Prostate gland (tissue), 2 donors: ENCODE measurements around the gene SLC25A12. TPM values are rescaled to one million over a fixed set of nuclear protein-coding genes. Genes with fewer than 3 reads are reported as not detected.

Experiments
- DNase-seq: peaks from one replicate; pipeline ENCODE4 v3.0.0-alpha.2; 2019; ENCODE audit warnings: low spot score
- H3K27ac ChIP-seq, 2 donors: fragments of 200-600 bp; sonication (generic); 2 replicates each; pipeline ENCODE4 v1.5.1; 2017 to 2019
- H3K27me3 ChIP-seq: fragments of 200-600 bp; sonication (generic); replicated peaks from 2 replicates; pipeline ENCODE4 v1.5.1; 2019; ENCODE audit not compliant: insufficient read depth
- H3K36me3 ChIP-seq, 2 donors: fragments of 200-600 bp; sonication (generic); 1 replicate in 1 of 2; 2 replicates in 1 of 2; pipeline versions ENCODE4 v1.5.1 to v1.8.1; 2017 to 2019
- H3K4me1 ChIP-seq: fragments of 200-600 bp; sonication (generic); replicated peaks from 2 replicates; pipeline ENCODE4 v1.5.1; 2019
- H3K4me3 ChIP-seq, 2 donors: fragments of 200-600 bp; sonication (generic); 2 replicates each; pipeline ENCODE4 v1.5.1; 2017 to 2019
- H3K9me3 ChIP-seq: fragments of 200-600 bp; sonication (generic); 2 replicates; pipeline ENCODE4 v1.5.1; 2017
- CTCF ChIP-seq, 4 experiments: fragments of 200-600 bp in 2 of 4; fragments of 450-650 bp in 2 of 4; sonication (generic) in 2 of 4; IDR thresholded peaks; 1 replicate in 3 of 4; 2 replicates in 1 of 4; pipeline ENCODE4 v1.5.1; 2016 to 2019; ENCODE audit warnings: antibody characterized with exemption in 4 of 4, mild to moderate bottlenecking in 2 of 4, moderate library complexity in 2 of 4
- POLR2A ChIP-seq: fragments of 450-650 bp; IDR thresholded peaks from one replicate; pipeline ENCODE4 v1.6.1; 2016; ENCODE audit warnings: antibody characterized with exemption, mild to moderate bottlenecking
- POLR2AphosphoS5 ChIP-seq: sonication (generic); formaldehyde crosslinking; IDR thresholded peaks from one replicate; pipeline ENCODE4 v1.6.1; 2017; ENCODE audit warnings: antibody characterized with exemption
- WGBS: methylation state at CpG from one replicate; pipeline ENCODE4 v1.1.5; 2018; 5-methylcytosine and 5-hydroxymethylcytosine counted together
- intact Hi-C: fragments of 100-400 bp; cut with DNase I; formaldehyde crosslinking; loops from one replicate; pipeline ENCODE4 v1.14.2; 2022
- total RNA-seq, 2 donors: library from RNA; depleted of rRNA; stranded (reverse); fragments of >200 nt; gene quantifications; one replicate each; pipeline ENCODE4 v1.1.0, GENCODE V29; 2016

SLC25A12 gene
- total RNA-seq, 2 donors from 2014 or later: 23.5 to 33.9 TPM

- no peak for DNase-seq
- Histone ChIP-seq H3K4me1 (peaks cover 3% of the 10 kb centered on the region), H3K36me3 (no peaks in the 10 kb centered on the region), H3K27me3 (no peaks in the 10 kb centered on the region), H3K4me3 (no peak overlapping the region), H3K9me3 (no peaks in the 10 kb centered on the region), H3K27ac (no peak overlapping the region)
- 64% methylated on average over 6 of the region's 6 CpGs for WGBS
- intact Hi-C loops: no loop called here
- TF ChIP-seq CTCF (IDR thresholded peaks at IDR 0.05): no peak
- TF ChIP-seq POLR2AphosphoS5: peak; percentile 46
These were observed 95.8 kb downstream of the SLC25A12 start for GRCh38 chr2:171798156-171798820.

- WGBS: 61% methylated on average over 4 of the region's 4 CpGs
- no peak for TF ChIP-seq CTCF (IDR thresholded peaks at IDR 0.05)
- TF ChIP-seq POLR2A: no peak
- no peak for TF ChIP-seq POLR2AphosphoS5
- H3K9me3 ChIP-seq: no peaks in the 10 kb centered on the region
- H3K27ac ChIP-seq: no peak overlapping the region
- H3K27me3 ChIP-seq: no peaks in the 10 kb centered on the region
- no peak overlapping the region for H3K4me3 ChIP-seq
- no peaks in the 10 kb centered on the region for H3K36me3 ChIP-seq
- no peak for DNase-seq
- intact Hi-C loops: no loop called here
- H3K4me1 ChIP-seq: peaks cover 3% of the 10 kb centered on the region
These were observed 99.1 kb downstream of the SLC25A12 start for GRCh38 chr2:171794918-171795317.

GRCh38 chr2:171793691-171794678, 100.1 kb downstream of the SLC25A12 start:
- H3K27me3 ChIP-seq: no peaks in the 10 kb centered on the region
- TF ChIP-seq POLR2AphosphoS5: no peak
- TF ChIP-seq POLR2A: no peak
- no peak for TF ChIP-seq CTCF (IDR thresholded peaks at IDR 0.05)
- H3K27ac ChIP-seq: no peak overlapping the region
- no peaks in the 10 kb centered on the region for H3K9me3 ChIP-seq
- H3K4me1 ChIP-seq: peaks cover 3% of the 10 kb centered on the region
- DNase-seq: no peak
- 58% methylated on average over 6 of the region's 6 CpGs for WGBS
- H3K4me3 ChIP-seq: no peak overlapping the region
- no peaks in the 10 kb centered on the region for H3K36me3 ChIP-seq
- intact Hi-C loops: no loop called here

- Histone ChIP-seq H3K27ac (no peak overlapping the region), H3K4me3 (no peak overlapping the region), H3K36me3 (no peaks in the 10 kb centered on the region), H3K27me3 (no peaks in the 10 kb centered on the region), H3K4me1 (peaks cover 3% of the 10 kb centered on the region), H3K9me3 (no peaks in the 10 kb centered on the region)
- DNase-seq: no peak
- intact Hi-C loops: no loop called here
- WGBS: 52% methylated on average over 4 of the region's 4 CpGs
- TF ChIP-seq POLR2A (no peak), POLR2AphosphoS5 (no peak), CTCF (IDR thresholded peaks at IDR 0.05) (no peak)
These were observed 101.0 kb downstream of the SLC25A12 start for GRCh38 chr2:171792886-171793580.
